Left colon (tissue), 2 donors: ENCODE measurements around the gene GAL3ST2. TPM values are rescaled to one million over a fixed set of nuclear protein-coding genes. Genes with fewer than 3 reads are reported as not detected.

ENCODE experiments used
- ATAC-seq: fragments of 200-7000 bp; cut with Tn5 transposase; one replicate; pipeline ENCODE4 v1.9.1; 2020; ENCODE audit warnings: mild to moderate bottlenecking, moderate library complexity
- DNase-seq, 2 donors: peaks; one replicate each; pipeline ENCODE4 v3.0.0-alpha.2; 2020
- intact Hi-C, 2 donors: fragments of 100-400 bp; cut with DNase I in 1 of 2; cut with micrococcal nuclease in 1 of 2; formaldehyde crosslinking; loops; one replicate each; pipeline versions ENCODE4 v1.11.2 to v1.14.0; 2022; cut with DNase I, micrococcal nuclease
- total RNA-seq, 2 donors: library from RNA; stranded (reverse); fragmentation: NEBNext Ultra II Directional; extraction: Animal tissue kit (Norgen Biotek cat#: 25700); gene quantifications; one replicate each; pipeline ENCODE4 v1.2.1, GENCODE V29; 2021
- donor health status: DM: no; HTN: no; CAD: no.
- donor health status: DM: yes; HTN: yes; CAD: no.

GAL3ST2 gene
- total RNA-seq, 2 donors from 2014 or later = 50.8 to 69.8 TPM

DNA sequence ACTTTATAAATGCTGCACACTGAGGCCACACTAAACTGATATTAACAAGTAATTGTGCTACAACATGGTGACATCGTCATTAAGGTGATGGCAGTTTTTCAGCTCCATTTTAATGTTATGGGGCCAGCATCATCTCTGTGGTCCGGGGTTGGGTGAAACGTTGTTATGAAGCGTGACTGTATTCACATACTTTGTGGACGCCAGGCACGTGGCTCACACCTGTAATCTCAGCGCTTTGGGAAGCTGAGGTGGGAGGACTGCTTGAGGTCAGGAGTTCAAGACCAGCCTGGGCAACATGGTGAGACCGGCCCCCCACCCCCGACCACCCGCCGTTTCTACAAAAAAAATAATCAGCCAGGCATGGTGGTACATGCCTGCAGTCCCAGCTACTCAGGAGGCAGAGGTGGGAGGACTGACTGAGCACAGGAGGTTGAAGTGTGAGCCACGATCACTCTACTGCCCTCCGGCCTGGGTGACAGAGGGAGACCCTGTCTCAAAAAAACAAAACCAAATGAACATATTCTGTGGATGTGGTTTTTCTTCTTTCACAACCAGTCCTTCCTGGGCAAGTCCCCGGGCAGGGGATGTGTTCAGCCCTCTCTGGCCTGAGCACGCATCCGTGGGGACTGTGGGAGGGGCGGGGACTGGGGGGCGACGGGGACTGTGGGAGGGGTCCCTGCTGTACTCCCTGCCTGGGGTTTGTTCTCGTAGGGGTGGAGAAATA, 12.9 kb upstream of the GAL3ST2 start:
- ATAC-seq (no peak), DNase-seq (no peak)
- intact Hi-C loops = no loop called here

DNA sequence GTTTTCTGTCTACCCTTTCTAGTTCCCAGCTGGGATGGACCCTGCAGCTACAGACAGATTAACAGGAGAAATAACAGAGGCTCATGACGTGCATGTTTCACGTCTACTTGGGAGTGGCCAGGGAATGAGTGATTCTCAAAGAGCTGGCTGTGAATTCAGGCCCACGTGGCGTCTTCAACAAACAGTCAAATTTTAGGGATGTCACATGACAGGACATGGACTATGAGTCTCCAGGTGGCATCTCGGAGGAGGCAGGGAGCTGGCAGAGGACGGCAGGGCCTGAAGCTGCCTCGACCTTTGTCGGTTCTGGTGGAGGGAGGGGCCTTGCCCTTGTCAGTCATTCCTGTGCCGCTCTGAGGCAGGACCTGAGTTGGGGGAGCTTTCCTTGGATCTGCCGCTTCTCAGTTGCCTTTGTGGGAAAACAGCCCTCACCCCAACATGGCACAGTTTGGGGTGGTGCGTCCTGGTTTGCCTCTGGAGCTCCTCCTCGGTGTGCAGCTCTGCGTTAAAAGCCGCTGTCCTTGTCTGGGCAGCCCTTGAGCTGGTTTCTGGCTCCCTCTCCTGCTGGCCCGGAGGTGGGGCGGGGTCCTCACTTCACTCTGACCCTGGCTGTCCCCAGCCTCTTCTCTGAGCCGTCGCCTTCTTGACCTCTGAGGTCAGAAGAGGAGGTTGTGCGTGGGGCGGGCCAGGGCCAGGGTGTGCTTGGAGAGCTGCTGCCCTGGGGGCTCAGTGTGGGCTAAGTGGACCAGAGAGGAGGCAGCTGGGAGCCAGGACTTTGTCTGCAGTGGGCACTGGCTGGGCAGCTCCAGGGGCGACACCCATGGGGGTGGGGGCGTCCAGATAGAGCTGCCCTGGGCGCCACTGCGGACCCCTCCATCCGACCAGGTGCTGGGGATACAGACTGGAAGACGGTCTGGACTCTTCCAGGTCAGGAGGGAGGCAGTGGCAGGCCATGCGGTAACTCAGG, 12.1 kb upstream of the GAL3ST2 start:
- no peak for ATAC-seq
- no peak for DNase-seq

DNA sequence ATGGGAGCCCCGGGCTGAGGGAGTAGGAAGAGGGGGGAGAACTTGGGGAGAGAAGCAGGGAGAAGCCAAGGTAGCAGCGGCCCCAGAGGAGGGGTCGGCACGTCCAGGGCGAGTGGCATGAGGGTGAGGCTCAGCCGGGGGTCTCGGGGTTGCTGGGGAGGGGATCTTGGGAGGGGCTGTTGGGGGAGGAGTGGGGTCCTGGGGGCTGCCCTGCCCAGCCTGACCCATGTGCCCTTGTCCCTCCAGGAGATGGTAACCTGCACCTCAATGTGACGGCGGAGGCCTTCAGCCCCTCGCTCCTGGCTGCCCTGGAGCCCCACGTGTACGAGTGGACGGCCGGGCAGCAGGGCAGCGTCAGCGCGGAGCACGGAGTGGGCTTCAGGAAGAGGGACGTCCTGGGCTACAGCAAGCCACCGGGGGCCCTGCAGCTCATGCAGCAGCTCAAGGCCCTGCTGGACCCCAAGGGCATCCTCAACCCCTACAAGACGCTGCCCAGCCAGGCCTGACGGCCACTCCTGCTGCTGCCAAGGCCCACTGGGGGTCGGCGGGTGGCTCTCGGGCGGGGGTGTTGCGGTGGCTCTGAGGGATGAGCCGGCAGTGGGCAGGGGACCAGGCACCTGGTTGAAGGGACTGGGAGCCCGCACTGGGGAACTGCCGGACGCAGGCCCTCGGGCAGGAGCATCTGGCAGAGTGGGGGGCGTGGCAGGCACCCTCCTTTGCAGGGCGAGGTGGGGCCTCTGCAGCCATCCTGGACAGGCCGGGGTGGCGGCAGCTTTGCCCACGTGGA, 9.0 kb upstream of the GAL3ST2 start:
- DNase-seq = no peak
- intact Hi-C loops = no loop called here
- ATAC-seq = no peak

More for the DNA sequence above, 12.1 kb upstream of the GAL3ST2 start:
- intact Hi-C loops = no loop called here

DNA sequence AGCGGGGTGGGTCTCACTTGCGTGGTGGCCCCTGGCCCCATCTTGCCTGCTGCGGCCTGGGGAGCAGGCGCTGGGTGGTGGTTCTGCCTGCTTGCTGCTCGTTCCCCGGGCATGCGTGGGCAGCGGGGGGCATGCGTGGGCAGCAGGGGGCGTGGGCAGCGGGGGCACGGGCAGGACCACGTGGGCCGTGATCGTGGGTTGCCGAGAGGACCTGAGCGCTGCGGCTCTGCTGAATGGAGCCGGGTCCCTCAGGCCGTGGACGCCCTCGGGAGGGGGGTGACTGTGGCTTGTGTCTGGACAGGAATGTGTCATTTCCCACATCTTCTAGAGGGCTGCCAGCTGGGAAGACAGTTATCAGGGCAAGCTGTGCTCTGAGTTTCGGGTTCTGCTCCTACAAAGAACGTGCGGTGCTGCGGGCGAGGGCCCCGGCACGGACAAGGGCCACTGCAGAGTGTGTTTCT, 8.3 kb upstream of the GAL3ST2 start:
- intact Hi-C loops = no loop called here
- ATAC-seq (no peak), DNase-seq (no peak)

DNA sequence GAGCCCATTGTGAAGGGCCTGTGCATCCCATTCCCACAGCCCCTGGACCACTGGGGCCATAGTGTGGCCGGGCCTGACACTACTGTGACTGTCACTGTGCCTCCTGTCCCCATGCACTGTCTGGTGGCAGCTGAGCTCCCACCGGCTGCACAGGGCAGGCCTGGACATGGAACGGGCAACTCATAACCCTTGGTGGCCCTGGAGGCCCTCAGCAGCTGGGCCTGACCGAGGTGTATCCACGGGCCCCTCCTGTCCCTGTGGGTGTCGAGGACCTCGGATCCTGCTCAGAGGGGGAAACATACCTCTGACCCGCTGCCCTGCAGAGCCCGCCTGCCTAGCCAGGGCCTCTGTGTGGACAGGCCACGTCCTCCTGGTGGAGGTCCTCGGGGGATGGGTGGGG, 7.8 kb upstream of the GAL3ST2 start:
- ATAC-seq (no peak), DNase-seq (no peak)
- intact Hi-C loops = no loop called here

DNA sequence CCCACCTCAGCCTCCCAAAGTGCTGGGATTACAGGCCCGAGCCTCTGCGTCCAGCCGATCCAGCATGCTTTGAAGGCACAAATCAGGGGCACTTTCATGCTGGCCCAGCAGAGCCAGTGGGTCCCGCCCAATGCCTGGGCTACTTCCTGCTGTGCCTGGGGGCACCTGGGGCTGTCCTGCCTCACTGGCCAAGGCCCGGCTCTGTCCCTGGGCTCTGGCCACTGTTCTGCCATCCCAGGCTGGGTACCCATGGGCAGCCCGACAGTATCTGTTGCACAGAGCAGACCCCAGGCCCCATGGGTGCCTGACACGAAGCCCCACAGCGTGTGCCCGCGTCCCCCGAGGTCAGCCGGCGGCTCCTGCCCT, 6.8 kb upstream of the GAL3ST2 start:
- intact Hi-C loops = no loop called here
- no peak for DNase-seq
- ATAC-seq = no peak

DNA sequence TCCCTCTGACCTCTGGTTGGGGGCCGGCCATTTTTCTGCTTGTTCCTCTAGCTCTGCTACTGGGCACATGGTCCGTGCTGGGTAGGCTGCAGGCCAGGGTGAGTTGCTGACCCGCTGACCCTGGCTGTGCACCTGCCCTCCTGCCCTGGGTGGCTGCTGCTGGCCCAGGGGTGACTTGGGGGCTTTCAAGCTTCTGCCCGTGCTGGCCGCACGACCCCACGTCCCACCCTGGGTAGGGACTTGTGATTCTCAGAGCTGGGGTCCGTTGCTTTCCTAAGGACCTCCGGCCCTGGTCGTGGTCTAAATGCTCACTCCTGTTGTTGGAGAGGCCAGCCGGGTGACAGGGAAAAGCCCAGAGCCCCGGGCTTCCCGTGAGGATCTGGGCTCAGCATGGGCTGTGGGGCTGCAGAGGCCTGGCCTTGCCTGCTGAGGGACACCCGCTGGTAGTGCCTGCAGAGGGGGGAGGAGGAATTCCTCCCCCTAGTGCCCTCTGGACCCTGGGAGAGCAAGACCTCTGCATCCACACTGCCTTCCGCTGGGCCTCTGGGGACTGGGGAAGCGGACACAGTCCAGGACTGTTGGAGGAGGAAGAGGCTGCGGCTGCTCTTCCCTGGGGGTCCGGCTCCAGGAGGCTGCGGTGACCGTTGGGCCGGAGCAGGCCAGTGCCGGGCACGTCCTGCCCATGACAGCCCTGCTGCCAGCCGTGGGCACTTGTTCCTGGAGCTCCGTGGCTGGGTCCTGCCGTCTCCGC, 6.3 kb upstream of the GAL3ST2 start:
- no peak for DNase-seq
- ATAC-seq = no peak

DNA sequence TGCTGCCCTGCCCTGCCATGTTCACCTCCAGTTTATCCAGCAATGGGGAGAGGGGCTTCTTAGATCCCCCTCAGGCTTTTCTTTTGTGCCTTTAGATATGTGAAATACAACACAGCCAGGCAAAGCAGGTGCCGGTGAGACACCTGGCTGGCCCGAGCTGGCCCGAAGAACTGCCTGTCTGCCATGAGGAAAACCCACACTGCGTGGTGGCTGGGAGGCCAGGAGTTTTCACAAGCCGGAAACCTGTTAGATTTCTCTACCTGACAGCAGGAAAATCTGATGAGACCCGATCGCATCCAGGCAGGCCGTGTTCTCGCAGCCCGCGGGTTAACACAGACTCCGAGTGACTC, 5.7 kb upstream of the GAL3ST2 start:
- DNase-seq = no peak
- intact Hi-C loops = no loop called here
- no peak for ATAC-seq

More for the DNA sequence above, 6.3 kb upstream of the GAL3ST2 start:
- intact Hi-C loops = no loop called here

DNA sequence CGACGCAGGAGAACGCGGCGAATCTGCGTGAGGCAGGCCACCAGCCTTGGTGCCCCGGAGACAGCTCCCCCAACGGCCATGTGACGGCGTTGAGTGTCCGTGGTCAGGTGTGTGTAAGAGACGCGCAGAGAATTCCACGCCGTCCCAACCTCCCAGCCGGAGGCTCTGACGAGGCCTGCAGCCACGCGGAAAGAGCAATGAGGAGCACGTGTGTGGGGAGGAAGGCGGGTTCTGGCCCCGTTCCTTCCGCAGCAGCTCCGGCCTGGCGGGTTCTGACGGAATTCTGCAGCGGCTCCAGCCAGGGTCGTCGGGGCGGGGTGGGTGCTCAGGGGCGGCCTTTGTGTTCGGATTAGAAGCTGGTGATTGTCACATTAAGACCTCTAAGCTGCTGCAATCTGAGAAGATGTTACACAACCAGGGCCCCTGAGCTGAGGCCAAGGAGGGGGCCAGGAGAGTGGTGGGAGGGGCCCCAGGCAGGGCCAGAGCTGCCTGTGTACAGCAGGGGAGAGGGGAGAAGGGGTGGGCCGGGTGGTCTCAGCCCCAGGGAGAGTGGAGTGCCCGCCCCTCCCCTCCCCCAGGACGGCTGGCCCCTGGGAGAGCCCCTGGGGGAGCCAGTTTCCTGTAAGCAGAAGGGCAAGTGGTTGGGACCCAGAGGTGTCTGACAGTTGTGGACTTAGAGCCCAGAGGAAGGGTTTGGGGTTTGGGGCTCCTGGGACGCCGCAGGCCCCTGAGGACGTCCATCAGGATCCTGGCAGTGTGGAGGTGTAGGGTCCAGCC, 5.1 kb upstream of the GAL3ST2 start:
- intact Hi-C loops = no loop called here
- ATAC-seq (no peak), DNase-seq (no peak)

DNA sequence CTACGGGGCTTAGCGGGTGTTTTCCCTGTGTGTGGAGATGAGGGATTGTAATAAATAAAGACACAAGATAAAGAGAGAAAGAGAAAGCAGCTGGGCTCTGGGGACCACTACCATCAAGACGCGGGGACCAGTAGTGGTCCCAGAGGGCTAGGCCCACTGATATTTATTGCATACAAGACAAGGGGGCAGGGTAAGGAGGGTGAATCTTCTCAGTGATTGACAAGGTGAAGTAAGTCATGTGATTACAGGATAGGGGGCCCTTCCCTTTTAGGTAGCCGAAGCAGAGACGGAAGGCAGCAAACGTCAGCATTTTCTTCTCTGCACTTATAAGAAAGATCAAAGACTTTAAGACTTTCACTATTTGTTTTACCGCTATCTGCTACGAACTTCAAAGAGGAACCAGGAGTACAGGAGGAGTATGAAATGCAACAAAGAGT, 4.5 kb upstream of the GAL3ST2 start:
- no peak for DNase-seq
- ATAC-seq = no peak
- intact Hi-C loops = no loop called here

DNA sequence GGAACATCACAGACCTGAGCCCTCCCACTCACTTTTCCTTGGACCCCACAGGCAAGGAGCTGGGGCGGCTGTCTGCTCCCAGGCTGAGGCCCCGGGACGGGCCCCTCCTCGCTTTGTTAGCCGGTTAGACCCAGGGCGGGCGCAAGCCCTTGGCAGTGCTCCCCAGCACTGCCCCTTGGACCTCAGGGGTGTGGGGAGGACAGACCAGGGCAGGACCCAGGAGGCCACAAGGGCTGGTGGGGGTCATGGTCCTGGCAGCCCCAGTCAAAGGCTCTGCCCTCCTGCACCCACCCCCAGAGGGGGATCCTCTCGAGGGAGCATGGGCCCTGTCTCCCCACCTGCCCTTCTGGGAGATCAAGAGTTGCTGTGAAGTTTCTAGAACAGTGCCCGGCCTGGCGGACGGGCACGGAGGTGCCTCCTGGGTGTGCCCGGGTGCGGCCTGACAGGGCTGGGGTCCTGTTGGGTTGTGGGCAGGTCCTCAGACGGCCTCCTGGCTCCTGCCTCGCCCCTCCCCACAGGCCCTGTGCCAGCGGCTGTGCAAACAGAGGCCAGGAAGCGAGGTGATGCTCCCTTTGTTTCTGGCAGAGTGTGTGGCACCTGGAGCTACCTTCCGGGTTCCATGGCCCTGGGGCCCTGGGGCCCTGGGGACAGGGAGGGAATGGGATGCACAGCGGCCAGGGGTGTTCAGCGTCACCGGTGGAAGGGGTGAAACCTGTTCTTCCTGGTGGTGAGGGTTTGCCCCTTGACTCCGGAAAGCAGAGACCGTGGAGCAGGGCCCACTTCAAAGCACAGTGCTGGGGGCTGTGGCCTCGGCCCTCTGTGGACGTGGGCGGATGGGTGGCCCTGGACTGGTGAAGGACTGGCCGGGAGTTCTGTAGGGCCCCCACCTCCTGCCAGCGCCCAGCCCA, 2.9 kb upstream of the GAL3ST2 start:
- ATAC-seq (peak; percentile 62), DNase-seq (peak; percentile 87 to 92)
- intact Hi-C loops = no loop called here

DNA sequence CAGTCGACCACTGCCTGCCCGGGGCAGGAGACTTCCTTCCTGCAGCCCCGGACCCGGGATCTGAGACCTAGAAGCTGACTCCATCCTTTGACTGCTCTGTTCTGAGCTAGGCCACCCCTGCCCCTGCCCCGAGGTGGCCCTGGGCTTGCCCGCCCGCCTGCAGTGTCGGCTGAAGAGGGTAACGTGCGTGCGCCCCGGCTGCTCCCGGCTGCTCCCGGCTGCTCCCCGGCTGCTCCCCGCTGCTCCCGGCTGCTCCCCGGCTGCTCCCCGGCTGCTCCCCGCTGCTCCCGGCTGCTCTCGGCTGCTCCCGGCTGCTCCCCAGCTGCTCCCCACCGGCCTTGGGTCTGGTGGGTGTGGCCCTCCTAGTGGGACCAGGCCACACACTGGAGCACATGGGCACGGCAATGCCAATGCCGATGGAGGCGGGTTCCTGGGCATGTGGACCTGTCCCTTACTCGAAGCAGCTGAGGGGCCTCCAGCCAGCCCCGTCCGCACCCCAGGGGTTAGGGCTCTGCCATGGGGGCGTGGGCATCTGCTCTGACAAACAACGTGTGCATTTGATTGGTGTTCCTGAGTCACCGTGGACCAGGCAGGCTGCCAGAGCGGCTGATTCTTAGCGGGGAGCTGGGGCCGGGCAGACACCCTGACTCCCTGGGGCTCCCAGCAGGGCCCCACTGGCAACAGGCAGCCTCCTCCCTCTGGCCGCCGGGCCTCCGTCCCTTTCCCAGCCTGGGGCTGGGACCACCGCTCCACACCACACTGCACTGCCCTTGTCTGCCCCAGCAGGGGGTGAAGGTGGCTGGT, 2.0 kb upstream of the GAL3ST2 start:
- ATAC-seq (peak; percentile 44), DNase-seq (peak; percentile 72 to 88)
- intact Hi-C loops = no loop called here

DNA sequence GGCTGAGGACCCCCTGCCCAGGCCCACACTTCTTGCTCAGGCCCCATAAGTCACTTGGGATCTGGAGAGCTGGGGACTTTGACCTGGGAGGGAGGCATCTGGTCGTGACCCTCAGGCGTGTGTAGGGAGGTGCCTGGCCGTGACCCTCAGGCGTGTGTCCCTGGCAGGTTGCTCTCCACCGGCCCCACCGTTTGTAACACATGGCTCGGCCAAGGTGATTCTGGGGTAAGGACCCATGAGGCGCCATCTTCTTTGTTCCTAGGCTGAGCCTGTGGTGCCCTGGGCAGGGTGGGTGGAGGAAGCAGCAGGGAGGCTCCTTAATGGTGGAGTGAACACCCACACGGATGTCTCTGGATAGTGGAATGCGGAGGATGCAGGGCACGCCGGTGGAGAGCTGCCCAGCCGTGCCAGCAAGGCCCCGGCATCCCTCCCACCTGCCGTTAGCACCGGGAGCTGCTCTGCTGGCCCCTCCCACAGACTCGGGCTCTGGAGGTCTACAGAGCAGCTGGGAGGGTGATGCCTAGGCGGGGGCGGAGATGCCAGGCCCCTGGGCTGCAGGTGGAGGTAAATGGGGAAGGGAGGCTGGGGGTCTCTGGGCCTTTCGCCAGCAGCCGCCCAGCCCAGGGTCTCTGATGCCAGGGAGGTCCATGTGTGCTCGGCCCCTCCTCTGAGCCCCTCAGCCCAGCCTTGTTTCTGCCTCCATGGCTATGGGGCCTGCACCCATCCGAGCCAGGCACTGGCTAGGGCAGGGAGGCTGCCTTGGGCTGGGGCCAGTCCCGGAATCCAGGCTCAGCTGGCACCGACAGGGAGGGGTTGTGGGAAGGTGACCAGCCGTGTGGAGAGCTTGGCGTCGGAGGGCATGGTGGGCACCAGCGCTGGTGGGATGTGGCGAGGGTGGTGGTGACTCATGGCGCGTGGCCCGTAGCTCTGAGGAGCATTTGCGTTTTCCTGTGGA, 1.1 kb upstream of the GAL3ST2 start:
- DNase-seq (peak in 1 of 2 donors; percentile 43), ATAC-seq (peak; percentile 10)
- intact Hi-C loops = no loop called here

DNA sequence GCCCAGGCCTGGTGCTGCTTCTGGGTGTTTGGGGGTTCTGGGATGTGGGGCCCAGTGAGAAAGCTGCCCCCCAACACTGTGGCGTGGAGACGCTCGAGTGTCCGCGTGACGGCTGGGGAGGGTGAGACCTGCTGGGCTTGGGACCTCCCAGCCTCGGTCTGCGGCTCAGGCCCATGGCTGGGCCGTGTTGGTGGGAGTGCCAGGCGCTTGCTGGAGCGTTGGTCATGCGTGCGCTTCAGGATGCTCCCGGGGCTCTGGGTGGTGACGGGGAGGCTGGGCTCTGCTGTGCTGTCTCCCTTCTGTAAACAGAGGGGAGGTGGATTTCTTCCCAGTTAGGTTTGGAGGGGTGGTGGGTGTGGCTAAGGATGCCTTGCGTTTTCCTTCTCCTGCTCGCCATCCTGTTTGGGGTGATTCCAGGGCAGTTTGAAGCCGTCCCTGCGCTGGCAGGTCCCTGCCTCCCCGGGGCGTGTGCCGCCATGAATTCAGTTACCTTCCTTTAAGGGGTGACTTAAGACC, 606 bp downstream of the GAL3ST2 start:
- intact Hi-C loops = no loop called here
- ATAC-seq = peak; percentile 29
- no peak for DNase-seq
